Measurements from ENCODE around the gene SLC5A5. TPM values are rescaled to one million over a fixed set of nuclear protein-coding genes. Genes with fewer than 3 reads are reported as not detected.
A peak's percentile ranks its signal among the peaks of the same experiment; 100 is the strongest.

The SLC5A5 gene
- total and polyA plus RNA-seq, 2 of the 8 experiments (the other 6 are each of a cell fraction or from before 2014, with no cell fraction given): 1.5 to 1.8 TPM

DNA sequence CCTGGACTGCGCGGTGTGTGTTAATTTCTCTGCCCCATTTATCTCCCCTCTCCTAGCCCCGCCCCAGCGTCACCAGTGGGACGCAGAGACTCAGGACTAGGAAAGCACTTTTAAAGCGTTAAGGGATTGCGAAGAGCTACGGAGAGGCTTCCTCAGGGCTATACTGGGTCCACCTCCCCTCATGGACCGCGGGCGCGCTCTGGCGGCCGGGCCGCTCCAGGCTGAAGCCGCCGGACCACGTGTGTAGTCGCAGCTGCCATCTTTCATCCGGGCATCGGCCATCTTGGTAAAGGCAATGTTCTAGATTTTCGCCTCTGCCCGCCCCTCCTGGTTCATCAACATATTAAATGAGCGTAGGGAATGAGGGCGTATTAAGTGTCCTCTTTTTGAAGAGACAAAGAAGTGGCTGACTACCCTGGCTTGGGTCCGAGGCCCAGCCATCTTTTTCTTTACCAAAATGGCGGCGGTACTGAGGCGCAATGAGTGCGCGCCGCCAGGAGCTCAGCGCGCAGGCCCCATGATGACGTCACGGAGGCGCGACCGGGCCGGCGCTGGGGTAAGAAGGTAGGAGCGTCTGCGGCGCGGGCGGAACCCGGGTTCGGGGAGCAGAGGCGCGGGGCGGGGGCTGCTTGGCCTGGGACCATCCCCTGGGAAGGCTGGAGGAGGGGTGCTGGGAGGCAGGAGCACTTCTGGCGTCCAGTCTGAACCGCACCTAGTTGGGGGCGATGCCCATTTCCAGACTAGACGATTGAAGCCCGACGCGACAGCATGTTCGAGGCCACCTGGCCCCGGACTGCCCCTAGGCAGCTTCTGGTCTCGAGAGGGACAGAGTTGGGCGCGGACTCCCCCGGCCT lies 61.0 kb downstream of the SLC5A5 start, which contains the start of gene CCDC124 (continued):
- TF ChIP-seq, protein P1, sequence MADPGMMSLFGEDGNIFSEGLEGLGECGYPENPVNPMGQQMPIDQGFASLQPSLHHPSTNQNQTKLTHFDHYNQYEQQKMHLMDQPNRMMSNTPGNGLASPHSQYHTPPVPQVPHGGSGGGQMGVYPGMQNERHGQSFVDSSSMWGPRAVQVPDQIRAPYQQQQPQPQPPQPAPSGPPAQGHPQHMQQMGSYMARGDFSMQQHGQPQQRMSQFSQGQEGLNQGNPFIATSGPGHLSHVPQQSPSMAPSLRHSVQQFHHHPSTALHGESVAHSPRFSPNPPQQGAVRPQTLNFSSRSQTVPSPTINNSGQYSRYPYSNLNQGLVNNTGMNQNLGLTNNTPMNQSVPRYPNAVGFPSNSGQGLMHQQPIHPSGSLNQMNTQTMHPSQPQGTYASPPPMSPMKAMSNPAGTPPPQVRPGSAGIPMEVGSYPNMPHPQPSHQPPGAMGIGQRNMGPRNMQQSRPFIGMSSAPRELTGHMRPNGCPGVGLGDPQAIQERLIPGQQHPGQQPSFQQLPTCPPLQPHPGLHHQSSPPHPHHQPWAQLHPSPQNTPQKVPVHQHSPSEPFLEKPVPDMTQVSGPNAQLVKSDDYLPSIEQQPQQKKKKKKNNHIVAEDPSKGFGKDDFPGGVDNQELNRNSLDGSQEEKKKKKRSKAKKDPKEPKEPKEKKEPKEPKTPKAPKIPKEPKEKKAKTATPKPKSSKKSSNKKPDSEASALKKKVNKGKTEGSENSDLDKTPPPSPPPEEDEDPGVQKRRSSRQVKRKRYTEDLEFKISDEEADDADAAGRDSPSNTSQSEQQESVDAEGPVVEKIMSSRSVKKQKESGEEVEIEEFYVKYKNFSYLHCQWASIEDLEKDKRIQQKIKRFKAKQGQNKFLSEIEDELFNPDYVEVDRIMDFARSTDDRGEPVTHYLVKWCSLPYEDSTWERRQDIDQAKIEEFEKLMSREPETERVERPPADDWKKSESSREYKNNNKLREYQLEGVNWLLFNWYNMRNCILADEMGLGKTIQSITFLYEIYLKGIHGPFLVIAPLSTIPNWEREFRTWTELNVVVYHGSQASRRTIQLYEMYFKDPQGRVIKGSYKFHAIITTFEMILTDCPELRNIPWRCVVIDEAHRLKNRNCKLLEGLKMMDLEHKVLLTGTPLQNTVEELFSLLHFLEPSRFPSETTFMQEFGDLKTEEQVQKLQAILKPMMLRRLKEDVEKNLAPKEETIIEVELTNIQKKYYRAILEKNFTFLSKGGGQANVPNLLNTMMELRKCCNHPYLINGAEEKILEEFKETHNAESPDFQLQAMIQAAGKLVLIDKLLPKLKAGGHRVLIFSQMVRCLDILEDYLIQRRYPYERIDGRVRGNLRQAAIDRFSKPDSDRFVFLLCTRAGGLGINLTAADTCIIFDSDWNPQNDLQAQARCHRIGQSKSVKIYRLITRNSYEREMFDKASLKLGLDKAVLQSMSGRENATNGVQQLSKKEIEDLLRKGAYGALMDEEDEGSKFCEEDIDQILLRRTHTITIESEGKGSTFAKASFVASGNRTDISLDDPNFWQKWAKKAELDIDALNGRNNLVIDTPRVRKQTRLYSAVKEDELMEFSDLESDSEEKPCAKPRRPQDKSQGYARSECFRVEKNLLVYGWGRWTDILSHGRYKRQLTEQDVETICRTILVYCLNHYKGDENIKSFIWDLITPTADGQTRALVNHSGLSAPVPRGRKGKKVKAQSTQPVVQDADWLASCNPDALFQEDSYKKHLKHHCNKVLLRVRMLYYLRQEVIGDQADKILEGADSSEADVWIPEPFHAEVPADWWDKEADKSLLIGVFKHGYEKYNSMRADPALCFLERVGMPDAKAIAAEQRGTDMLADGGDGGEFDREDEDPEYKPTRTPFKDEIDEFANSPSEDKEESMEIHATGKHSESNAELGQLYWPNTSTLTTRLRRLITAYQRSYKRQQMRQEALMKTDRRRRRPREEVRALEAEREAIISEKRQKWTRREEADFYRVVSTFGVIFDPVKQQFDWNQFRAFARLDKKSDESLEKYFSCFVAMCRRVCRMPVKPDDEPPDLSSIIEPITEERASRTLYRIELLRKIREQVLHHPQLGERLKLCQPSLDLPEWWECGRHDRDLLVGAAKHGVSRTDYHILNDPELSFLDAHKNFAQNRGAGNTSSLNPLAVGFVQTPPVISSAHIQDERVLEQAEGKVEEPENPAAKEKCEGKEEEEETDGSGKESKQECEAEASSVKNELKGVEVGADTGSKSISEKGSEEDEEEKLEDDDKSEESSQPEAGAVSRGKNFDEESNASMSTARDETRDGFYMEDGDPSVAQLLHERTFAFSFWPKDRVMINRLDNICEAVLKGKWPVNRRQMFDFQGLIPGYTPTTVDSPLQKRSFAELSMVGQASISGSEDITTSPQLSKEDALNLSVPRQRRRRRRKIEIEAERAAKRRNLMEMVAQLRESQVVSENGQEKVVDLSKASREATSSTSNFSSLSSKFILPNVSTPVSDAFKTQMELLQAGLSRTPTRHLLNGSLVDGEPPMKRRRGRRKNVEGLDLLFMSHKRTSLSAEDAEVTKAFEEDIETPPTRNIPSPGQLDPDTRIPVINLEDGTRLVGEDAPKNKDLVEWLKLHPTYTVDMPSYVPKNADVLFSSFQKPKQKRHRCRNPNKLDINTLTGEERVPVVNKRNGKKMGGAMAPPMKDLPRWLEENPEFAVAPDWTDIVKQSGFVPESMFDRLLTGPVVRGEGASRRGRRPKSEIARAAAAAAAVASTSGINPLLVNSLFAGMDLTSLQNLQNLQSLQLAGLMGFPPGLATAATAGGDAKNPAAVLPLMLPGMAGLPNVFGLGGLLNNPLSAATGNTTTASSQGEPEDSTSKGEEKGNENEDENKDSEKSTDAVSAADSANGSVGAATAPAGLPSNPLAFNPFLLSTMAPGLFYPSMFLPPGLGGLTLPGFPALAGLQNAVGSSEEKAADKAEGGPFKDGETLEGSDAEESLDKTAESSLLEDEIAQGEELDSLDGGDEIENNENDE (IDR thresholded peaks at IDR 0.05; ENCODE audit: insufficient replicate concordance, low read length): no peak
- TF ChIP-seq PHF8 (conservative IDR thresholded peaks at IDR 0.05; ENCODE audit: low read depth, low read length): peak; percentile 84
- TF ChIP-seq POLR2AphosphoS5 (IDR thresholded peaks at IDR 0.05; ENCODE audit: low read depth, low read length): peak; percentile 57; the same call in 1 of the 2 replicates
- TF ChIP-seq EZH2 (IDR thresholded peaks at IDR 0.05; ENCODE audit: low read depth, low read length, severe bottlenecking): no peak
- peak; percentile 83 for TF ChIP-seq KDM5A (IDR thresholded peaks at IDR 0.05; ENCODE audit: low read length)
- peak; percentile 49; the same call in 1 of the 2 replicates for TF ChIP-seq CHD2 (IDR thresholded peaks at IDR 0.05; ENCODE audit: low read length)
- peak; percentile 100 for TF ChIP-seq YY1 (IDR thresholded peaks at IDR 0.05; ENCODE audit: low read depth, low read length)
- TF ChIP-seq BCL11A (IDR thresholded peaks at IDR 0.05; ENCODE audit: low read depth in 2 of 2, low read length in 2 of 2): no peak
- TF ChIP-seq RFX5 (IDR thresholded peaks at IDR 0.05; ENCODE audit: borderline replicate concordance, low read depth, low read length): no peak
